ENCODE data around the gene AGER. TPM values are rescaled to one million over a fixed set of nuclear protein-coding genes. Genes with fewer than 3 reads are reported as not detected.

Gene AGER
- total and polyA plus RNA-seq, 2 experiments from 2014 or later, result 3.4 to 4.5 TPM

DNA sequence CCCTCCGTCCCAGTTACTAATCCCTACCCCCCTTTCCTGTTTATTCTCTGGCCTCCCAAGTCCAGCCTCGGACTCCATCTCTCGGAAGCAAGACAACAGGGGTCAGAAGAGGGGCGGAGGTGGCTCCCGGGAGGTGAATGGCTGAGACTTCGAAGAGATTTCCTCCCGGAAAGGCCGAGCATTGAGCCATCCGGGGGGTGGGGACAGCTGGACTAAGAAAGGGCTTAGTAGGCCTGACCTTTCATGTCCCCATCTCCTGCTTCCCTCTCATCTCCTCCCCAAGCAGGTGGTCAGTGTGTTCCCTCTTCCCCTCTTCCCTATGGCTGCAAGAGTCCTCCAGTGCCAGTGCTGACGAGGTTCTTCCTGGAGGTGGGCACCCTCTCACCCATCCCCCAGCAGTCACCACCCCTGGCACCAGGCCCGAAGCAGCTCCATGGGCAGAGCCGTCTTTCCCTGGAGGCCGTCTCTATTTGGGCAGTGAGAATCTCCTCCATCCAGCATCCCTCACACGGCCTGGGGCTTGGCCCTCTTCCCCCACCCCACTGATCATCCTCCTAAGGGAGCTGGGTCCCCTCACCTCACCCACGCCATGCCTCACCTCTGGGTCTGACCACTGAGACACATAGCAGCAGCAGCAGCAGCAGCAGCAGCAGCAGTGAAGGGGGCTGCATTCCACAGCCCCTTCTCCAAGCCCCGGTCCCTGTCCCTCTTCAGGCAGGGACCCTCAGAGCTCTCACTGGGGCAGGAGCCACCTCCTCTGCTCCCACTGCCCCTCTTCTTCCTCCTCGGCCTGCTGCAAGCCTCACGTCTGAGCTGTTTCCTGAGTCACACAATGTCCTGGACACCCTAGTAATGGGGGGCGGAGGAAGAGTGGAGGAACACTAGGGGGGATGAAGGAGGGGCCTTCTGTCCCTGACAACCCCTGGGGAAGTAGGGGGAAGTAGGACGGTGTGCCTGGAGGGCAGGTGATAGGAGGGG is 39.5 kb upstream of the AGER start, which contains the start of gene NOTCH4:
Gene NOTCH4, minus strand, starts transcription at position 810 of the 978 bp plus-strand sequence. Its CDS starts 139 bp downstream, at position 671.
- Histone ChIP-seq H3K4me2 (no peak within 1 kb of the TSS), H3K27me3 (no peaks in the 10 kb centered on the region), H3K36me3 (replicated peaks; ENCODE audit: insufficient read depth, low read depth) (no peaks in the 10 kb centered on the region), H3K27ac (no peak within 1 kb of the TSS), H3K79me2 (no peaks in the 10 kb centered on the region), H4K20me1 (ENCODE audit: insufficient read depth, poor library complexity, severe bottlenecking) (no peaks in the 10 kb centered on the region), H3K9me3 (ENCODE audit: low read depth) (no peaks in the 10 kb centered on the region), H3K4me1 (ENCODE audit: insufficient read depth) (no peaks in the 10 kb centered on the region), H2AFZ (no peak within 1 kb of the TSS), H3K4me3 (no peak within 1 kb of the TSS), H3K9me2 (replicated peaks; ENCODE audit: insufficient read depth) (no peaks in the 10 kb centered on the region)
- 70% methylated on average over 20 of the region's 20 CpGs for WGBS (ENCODE audit: low lambda C conversion rate, missing lambda C conversion rate)
- DNase-seq (ENCODE audit: low spot score), result no peak
- no peak for TF ChIP-seq EZH2 (IDR thresholded peaks at IDR 0.05; ENCODE audit: borderline replicate concordance)
- TF ChIP-seq, protein P1, sequence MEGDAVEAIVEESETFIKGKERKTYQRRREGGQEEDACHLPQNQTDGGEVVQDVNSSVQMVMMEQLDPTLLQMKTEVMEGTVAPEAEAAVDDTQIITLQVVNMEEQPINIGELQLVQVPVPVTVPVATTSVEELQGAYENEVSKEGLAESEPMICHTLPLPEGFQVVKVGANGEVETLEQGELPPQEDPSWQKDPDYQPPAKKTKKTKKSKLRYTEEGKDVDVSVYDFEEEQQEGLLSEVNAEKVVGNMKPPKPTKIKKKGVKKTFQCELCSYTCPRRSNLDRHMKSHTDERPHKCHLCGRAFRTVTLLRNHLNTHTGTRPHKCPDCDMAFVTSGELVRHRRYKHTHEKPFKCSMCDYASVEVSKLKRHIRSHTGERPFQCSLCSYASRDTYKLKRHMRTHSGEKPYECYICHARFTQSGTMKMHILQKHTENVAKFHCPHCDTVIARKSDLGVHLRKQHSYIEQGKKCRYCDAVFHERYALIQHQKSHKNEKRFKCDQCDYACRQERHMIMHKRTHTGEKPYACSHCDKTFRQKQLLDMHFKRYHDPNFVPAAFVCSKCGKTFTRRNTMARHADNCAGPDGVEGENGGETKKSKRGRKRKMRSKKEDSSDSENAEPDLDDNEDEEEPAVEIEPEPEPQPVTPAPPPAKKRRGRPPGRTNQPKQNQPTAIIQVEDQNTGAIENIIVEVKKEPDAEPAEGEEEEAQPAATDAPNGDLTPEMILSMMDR (IDR thresholded peaks at IDR 0.05; ENCODE audit: poor library complexity), result no peak
- no peak for TF ChIP-seq EZH2phosphoT487 (IDR thresholded peaks at IDR 0.05; ENCODE audit: low read depth, severe bottlenecking, unreplicated experiment)

DNA sequence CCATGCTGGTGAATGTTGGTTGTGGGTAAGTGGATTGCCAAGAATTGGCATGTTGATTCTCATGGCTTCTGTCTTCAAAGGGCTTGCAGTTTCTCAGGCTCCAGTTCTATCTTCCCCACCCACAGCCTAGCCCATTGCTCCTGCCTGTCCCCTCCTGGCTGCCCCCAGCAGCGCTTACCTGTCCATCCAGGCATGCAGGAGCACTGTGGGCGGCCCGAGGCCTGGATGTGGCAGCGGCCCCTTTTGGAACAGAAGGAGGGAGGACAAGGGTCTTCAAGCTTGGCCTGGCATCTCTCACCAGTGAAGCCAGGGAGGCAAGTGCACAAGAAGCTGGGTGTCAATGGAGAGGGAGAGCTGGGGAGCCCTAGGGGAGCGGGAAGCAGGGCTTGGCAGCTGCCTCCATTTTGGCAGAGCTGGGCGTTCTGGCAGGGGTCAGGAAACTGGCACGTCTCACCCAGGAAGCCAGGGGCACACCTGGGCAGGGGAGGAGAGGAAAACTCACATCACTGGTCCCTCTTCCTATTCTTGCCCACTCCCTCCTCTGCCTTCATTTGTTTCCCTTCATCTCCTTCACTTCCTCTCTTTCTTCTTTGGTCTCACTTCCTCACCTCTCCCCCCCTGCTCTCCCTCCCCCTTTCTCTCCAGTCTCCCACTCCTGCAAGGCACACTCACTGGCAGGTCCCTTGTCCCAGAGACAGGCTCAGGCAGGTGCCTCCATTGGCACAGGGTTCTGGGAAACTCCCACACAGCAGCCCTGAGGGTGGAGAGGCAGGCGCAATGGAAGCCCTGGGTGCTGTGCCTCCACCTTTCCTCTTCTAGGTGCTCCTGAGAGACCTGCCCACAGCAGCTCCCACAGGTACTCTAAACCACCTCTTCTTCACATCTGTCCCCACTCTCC is 38.5 kb upstream of the AGER start:
- no peak overlapping the region for H3K4me3 ChIP-seq
- H2AFZ ChIP-seq, result no peak overlapping the region
- WGBS (ENCODE audit: low lambda C conversion rate, missing lambda C conversion rate), result 94% methylated on average over 7 of the region's 8 CpGs
- no peaks in the 10 kb centered on the region for H3K27me3 ChIP-seq
- H3K27ac ChIP-seq, result no peak overlapping the region
- H3K36me3 ChIP-seq (replicated peaks; ENCODE audit: insufficient read depth, low read depth), result no peaks in the 10 kb centered on the region
- TF ChIP-seq EZH2phosphoT487 (IDR thresholded peaks at IDR 0.05; ENCODE audit: low read depth, severe bottlenecking, unreplicated experiment) (no peak), EZH2 (IDR thresholded peaks at IDR 0.05; ENCODE audit: borderline replicate concordance) (no peak)
- TF ChIP-seq, protein P1 (IDR thresholded peaks at IDR 0.05; ENCODE audit: poor library complexity), result no peak
- DNase-seq (ENCODE audit: low spot score), result no peak
- H3K79me2 ChIP-seq, result no peaks in the 10 kb centered on the region
- H3K4me1 ChIP-seq (ENCODE audit: insufficient read depth), result no peaks in the 10 kb centered on the region
- no peaks in the 10 kb centered on the region for H3K9me2 ChIP-seq (replicated peaks; ENCODE audit: insufficient read depth)
- no peaks in the 10 kb centered on the region for H4K20me1 ChIP-seq (ENCODE audit: insufficient read depth, poor library complexity, severe bottlenecking)
- no peaks in the 10 kb centered on the region for H3K9me3 ChIP-seq (ENCODE audit: low read depth)
- H3K4me2 ChIP-seq, result no peak overlapping the region

DNA sequence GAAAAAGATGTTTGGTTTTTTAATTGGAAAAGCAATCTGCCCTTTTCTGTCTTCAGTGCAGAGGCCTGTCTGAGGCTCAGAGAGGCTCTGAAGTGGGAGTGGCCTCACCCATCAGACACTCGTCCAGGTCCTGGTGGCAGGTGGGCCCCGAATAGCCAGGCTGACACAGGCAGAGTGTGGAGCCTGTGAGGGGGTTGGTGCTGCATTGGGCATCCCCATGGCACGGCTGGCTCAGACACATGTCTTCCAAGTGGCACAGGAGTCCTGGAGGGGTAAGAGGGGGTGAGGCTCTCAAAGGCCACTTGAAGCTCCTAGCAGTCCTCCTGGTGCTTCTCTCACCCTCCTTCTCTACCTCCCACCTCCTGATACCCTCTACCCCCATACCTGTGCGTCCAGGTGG is 36.0 kb upstream of the AGER start:
- Histone ChIP-seq H3K4me2 (no peak overlapping the region), H3K27me3 (no peaks in the 10 kb centered on the region), H2AFZ (no peak overlapping the region), H3K4me3 (no peak overlapping the region), H3K9me3 (ENCODE audit: low read depth) (no peaks in the 10 kb centered on the region), H3K79me2 (no peaks in the 10 kb centered on the region), H4K20me1 (ENCODE audit: insufficient read depth, poor library complexity, severe bottlenecking) (no peaks in the 10 kb centered on the region), H3K27ac (no peak overlapping the region), H3K4me1 (ENCODE audit: insufficient read depth) (no peaks in the 10 kb centered on the region), H3K9me2 (replicated peaks; ENCODE audit: insufficient read depth) (no peaks in the 10 kb centered on the region), H3K36me3 (replicated peaks; ENCODE audit: insufficient read depth, low read depth) (no peaks in the 10 kb centered on the region)
- no peak for DNase-seq (ENCODE audit: low spot score)
- 77% methylated on average over 4 of the region's 4 CpGs for WGBS (ENCODE audit: low lambda C conversion rate, missing lambda C conversion rate)
- TF ChIP-seq EZH2 (IDR thresholded peaks at IDR 0.05; ENCODE audit: borderline replicate concordance), result no peak
- TF ChIP-seq, protein P1 (IDR thresholded peaks at IDR 0.05; ENCODE audit: poor library complexity), result no peak
